GM12878 (cell line): Measurements from ENCODE around the gene AMPH. TPM values are rescaled to one million over a fixed set of nuclear protein-coding genes. Genes with fewer than 3 reads are reported as not detected.

Experiments
- ATAC-seq: fragments of 200-7000 bp; cut with Tn5 transposase; 3 replicates; pipeline ENCODE4 v1.9.1; 2020; ENCODE audit warnings: mild to moderate bottlenecking, moderate library complexity
- BruUV-seq: library from RNA; stranded (reverse); fragments of 400-500 nt; replicated peaks from 2 replicates; lab custom pipeline; 2021; lab: Mats Ljungman, UMichigan
- CTCF ChIA-PET: fragments of 300-600 bp; sonication (Branson Sonifier 250); formaldehyde crosslinking; extraction: SDS; loops from one replicate; lab custom pipeline; 2021; ENCODE audit warnings: inconsistent platforms; lab: Yijun Ruan, JAX
- POLR2A ChIA-PET: fragments of 350-600 bp; formaldehyde crosslinking; extraction: SDS; loops from one replicate; lab custom pipeline; 2021; ENCODE audit warnings: inconsistent platforms; lab: Charles Lee
- RAD21 ChIA-PET: fragments of 300-600 bp; sonication (Branson Sonifier 250); formaldehyde crosslinking; loops from one replicate; lab custom pipeline; 2023; ENCODE audit warnings: antibody characterized with exemption; ENCODE audit not compliant: unreplicated experiment; lab: Charles Lee
- SMC1A ChIA-PET: fragments of 300-600 bp; sonication (Branson Sonifier 250); formaldehyde crosslinking; loops from one replicate; lab custom pipeline; 2023; ENCODE audit not compliant: unreplicated experiment, uncharacterized antibody; lab: Charles Lee
- DNase-seq: peaks from one replicate; pipeline ENCODE4 v3.0.0-alpha.2; 2011; ENCODE audit warnings: low read depth, low spot score
- FAIRE-seq: peaks from 3 replicates; lab custom pipeline; 2011; peaks lifted over from hg19 to GRCh38; lab: Jason Lieb, UNC
- H2AFZ ChIP-seq: 2 replicates; pipeline ENCODE4 v1.6.0; 2011; ENCODE audit warnings: low read depth, low read length, control low read depth; ENCODE audit not compliant: control insufficient read depth
- H3K27ac ChIP-seq: 2 replicates; pipeline ENCODE4 v1.5.1; 2011; ENCODE audit warnings: control low read depth; ENCODE audit not compliant: control insufficient read depth, insufficient read depth
- H3K27me3 ChIP-seq, 2 experiments: replicated peaks in 1 of 2; 2 replicates each; pipeline versions ENCODE4 v1.6.0 to v1.6.1; 2011; ENCODE audit warnings: low read length in 1 of 2; ENCODE audit not compliant: control insufficient read depth in 2 of 2, insufficient read depth in 2 of 2
- H3K36me3 ChIP-seq, 2 experiments: 2 replicates each; pipeline ENCODE4 v1.5.1; 2011; ENCODE audit warnings: low read length in 1 of 2; ENCODE audit not compliant: control insufficient read depth in 2 of 2, insufficient read depth in 2 of 2
- H3K4me1 ChIP-seq: 2 replicates; pipeline ENCODE4 v1.6.1; 2011; ENCODE audit warnings: mild to moderate bottlenecking, low read length, moderate library complexity, mixed read lengths; ENCODE audit not compliant: control insufficient read depth, insufficient read depth
- H3K4me2 ChIP-seq: 2 replicates; pipeline ENCODE4 v1.6.0; 2011; ENCODE audit warnings: control low read depth; ENCODE audit not compliant: control insufficient read depth, insufficient read depth
- H3K4me3 ChIP-seq: fragments of 200-600 bp; sonication (generic); 2 replicates; pipeline ENCODE4 v1.5.1; 2016
- H3K79me2 ChIP-seq: 2 replicates; pipeline ENCODE4 v1.6.0; 2011; ENCODE audit warnings: low read length; ENCODE audit not compliant: control insufficient read depth, insufficient read depth
- H3K9ac ChIP-seq: 2 replicates; pipeline ENCODE4 v1.8.0; 2011; ENCODE audit warnings: low read length, control low read depth, mixed read lengths; ENCODE audit not compliant: control insufficient read depth, insufficient read depth
- H3K9me3 ChIP-seq: replicated peaks from 3 replicates; pipeline ENCODE4 v1.5.1; 2011; ENCODE audit warnings: mild to moderate bottlenecking, low read length; ENCODE audit not compliant: control insufficient read depth, insufficient read depth
- H4K20me1 ChIP-seq: 2 replicates; pipeline ENCODE4 v1.6.0; 2011; ENCODE audit not compliant: control insufficient read depth, insufficient read depth
- CEBPZ ChIP-seq: fragments of 150-350 bp; IDR thresholded peaks from 2 replicates; pipeline ENCODE4 v1.6.1; 2016; ENCODE audit warnings: low read depth, low read length
- CHD4 ChIP-seq: fragments of 200-600 bp; sonication (generic); IDR thresholded peaks from 2 replicates; pipeline ENCODE4 v1.6.1; 2016; ENCODE audit warnings: mild to moderate bottlenecking
- NBN ChIP-seq: fragments of 450-650 bp; IDR thresholded peaks from 2 replicates; pipeline ENCODE4 v1.6.1; 2016
- RELA ChIP-seq: fragments of 450-650 bp; IDR thresholded peaks from 2 replicates; pipeline ENCODE4 v1.8.0; 2014; ENCODE audit warnings: borderline replicate concordance; ENCODE audit not compliant: partially characterized antibody
- YY1 ChIP-seq: IDR thresholded peaks from 2 replicates; pipeline ENCODE4 v1.6.1; 2011; ENCODE audit warnings: low read depth, mild to moderate bottlenecking, low read length
- ZBED1 ChIP-seq: IDR thresholded peaks from 2 replicates; pipeline ENCODE4 v1.6.1; 2016; ENCODE audit warnings: borderline replicate concordance
- WGBS: methylation state at CpG from one replicate; pipeline ENCODE4 v1.1.6; 2016; ENCODE audit warnings: low lambda C conversion rate; ENCODE audit not compliant: insufficient replicate concordance, insufficient coverage; ENCODE audit errors: missing lambda C conversion rate; 5-methylcytosine and 5-hydroxymethylcytosine counted together
- in situ Hi-C: fragments of 300-500 bp; cut with MboI; formaldehyde crosslinking; loops from 9 replicates; pipeline ENCODE4 v1.14.3; 2018; ENCODE audit warnings: mixed read lengths
- intact Hi-C: fragments of 100-400 bp; cut with micrococcal nuclease; formaldehyde crosslinking; loops from one replicate; pipeline ENCODE4 v1.14.2; 2022; ENCODE audit not compliant: unreplicated experiment
- polyA plus RNA-seq, 11 experiments: library from polyadenylated mRNA; depleted of rRNA in 4 of 11; unstranded in 6 of 11; stranded (reverse) in 5 of 11; fragments of >200 nt; fragmentation: Nextera tagmentation in 4 of 11; fragmentation: Illumina TruSeq in 1 of 11; extraction: Ambion mirVana in 4 of 11; extraction: Trizol in 1 of 11; gene quantifications; 1 replicate in 1 of 11; 2 replicates in 10 of 11; pipeline versions ENCODE4 v1.2.1 to v1.2.3, GENCODE V29; 2011 to 2016; ENCODE audit warnings: inconsistent platforms in 2 of 11, missing spikeins in 2 of 11, low read depth in 1 of 11
- total RNA-seq, 4 experiments: library from RNA; depleted of rRNA in 3 of 4; stranded (reverse); fragments of >200 nt in 3 of 4; fragmentation: Illumina TruSeq in 1 of 4; extraction: Trizol in 1 of 4; gene quantifications; 2 replicates each; pipeline versions ENCODE4 v1.2.1 to v1.2.3, GENCODE V29; 2013 to 2021
- TF ChIP-seq, protein P1 (sequence below): fragments of 450-650 bp; formaldehyde crosslinking; IDR thresholded peaks from 2 replicates; pipeline ENCODE4 v1.4.0; 2020; ENCODE audit warnings: mild to moderate bottlenecking, moderate library complexity

The AMPH gene
- total and polyA plus RNA-seq, 10 of the 15 experiments (the other 5 are each of a cell fraction or from before 2014, with no cell fraction given), result 0.03 to 0.24 (median 0.08) TPM; not detected in 2

DNA sequence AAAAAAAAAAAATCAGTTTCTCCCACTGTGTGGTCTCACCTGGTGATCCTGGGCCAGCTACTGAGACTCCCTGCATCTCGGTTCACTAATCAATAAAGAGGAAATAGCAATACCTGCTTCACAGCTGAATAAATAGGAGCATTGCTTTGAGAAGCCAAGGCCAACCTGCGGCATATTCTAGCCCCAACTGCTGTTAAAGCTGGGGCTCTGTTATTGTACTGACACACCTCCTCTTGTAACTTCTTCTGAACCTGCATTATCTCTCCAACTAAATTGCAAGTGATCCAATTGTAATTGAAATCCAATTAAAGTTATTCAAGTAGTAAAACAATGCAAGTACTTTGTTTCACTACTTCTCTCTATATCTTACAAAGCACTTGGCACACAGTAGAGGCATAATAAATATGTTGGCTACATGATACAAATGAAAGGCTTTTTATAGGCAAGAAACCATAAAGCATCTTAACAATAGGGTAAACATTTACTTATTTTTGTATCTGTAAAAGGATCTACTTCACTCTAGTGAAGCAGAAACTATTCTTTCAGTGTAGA, 38.4 kb downstream of the AMPH start:
- H3K9ac ChIP-seq, result no peak overlapping the region
- H3K27me3 ChIP-seq, result no peaks in the 10 kb centered on the region
- DNase-seq (no peak), ATAC-seq (no peak), FAIRE-seq (no peak)
- H3K27ac ChIP-seq, result no peak overlapping the region
- 42% methylated on average over 2 of the region's 2 CpGs for WGBS
- no peaks in the 10 kb centered on the region for H3K4me1 ChIP-seq
- ChIA-PET SMC1A (no interaction called here), CTCF (interaction anchor here (0.8 kb wide), 1 partner anchor 10 kb away, joined by 3 read pairs; no protein-coding TSS in a partner anchor), POLR2A (no interaction called here), RAD21 (no interaction called here)
- in situ Hi-C loops, result no loop called here
- TF ChIP-seq, protein P1, sequence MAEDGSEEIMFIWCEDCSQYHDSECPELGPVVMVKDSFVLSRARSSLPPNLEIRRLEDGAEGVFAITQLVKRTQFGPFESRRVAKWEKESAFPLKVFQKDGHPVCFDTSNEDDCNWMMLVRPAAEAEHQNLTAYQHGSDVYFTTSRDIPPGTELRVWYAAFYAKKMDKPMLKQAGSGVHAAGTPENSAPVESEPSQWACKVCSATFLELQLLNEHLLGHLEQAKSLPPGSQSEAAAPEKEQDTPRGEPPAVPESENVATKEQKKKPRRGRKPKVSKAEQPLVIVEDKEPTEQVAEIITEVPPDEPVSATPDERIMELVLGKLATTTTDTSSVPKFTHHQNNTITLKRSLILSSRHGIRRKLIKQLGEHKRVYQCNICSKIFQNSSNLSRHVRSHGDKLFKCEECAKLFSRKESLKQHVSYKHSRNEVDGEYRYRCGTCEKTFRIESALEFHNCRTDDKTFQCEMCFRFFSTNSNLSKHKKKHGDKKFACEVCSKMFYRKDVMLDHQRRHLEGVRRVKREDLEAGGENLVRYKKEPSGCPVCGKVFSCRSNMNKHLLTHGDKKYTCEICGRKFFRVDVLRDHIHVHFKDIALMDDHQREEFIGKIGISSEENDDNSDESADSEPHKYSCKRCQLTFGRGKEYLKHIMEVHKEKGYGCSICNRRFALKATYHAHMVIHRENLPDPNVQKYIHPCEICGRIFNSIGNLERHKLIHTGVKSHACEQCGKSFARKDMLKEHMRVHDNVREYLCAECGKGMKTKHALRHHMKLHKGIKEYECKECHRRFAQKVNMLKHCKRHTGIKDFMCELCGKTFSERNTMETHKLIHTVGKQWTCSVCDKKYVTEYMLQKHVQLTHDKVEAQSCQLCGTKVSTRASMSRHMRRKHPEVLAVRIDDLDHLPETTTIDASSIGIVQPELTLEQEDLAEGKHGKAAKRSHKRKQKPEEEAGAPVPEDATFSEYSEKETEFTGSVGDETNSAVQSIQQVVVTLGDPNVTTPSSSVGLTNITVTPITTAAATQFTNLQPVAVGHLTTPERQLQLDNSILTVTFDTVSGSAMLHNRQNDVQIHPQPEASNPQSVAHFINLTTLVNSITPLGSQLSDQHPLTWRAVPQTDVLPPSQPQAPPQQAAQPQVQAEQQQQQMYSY, result no peak
- TF ChIP-seq YY1 (no peak), RELA (no peak), ZBED1 (no peak), CHD4 (no peak), NBN (no peak), CEBPZ (no peak)
- H4K20me1 ChIP-seq, result no peaks in the 10 kb centered on the region
- no peaks in the 10 kb centered on the region for H3K79me2 ChIP-seq
- no peaks in the 10 kb centered on the region for H3K9me3 ChIP-seq
- no peak overlapping the region for H3K4me3 ChIP-seq
- H2AFZ ChIP-seq, result no peak overlapping the region
- H3K36me3 ChIP-seq, result no peaks in the 10 kb centered on the region
- H3K4me2 ChIP-seq, result no peak overlapping the region
- no TSS peak for BruUV-seq
- intact Hi-C loops, result no loop called here
